Colonic mucosa (tissue), 4 donors: ENCODE measurements around the gene CACNB4. TPM values are rescaled to one million over a fixed set of nuclear protein-coding genes. Genes with fewer than 3 reads are reported as not detected.

Experiments
- DNase-seq: peaks from one replicate; pipeline ENCODE4 v3.0.0-alpha.2; 2020
- H3K27ac ChIP-seq: fragments of 200-600 bp; one replicate; pipeline ENCODE4 v1.8.0; 2021
- H3K27me3 ChIP-seq: fragments of 200-600 bp; one replicate; pipeline ENCODE4 v1.8.0; 2021
- H3K36me3 ChIP-seq: fragments of 200-600 bp; one replicate; pipeline ENCODE4 v1.8.0; 2021
- H3K4me1 ChIP-seq: fragments of 200-600 bp; one replicate; pipeline ENCODE4 v1.8.0; 2021; ENCODE audit warnings: mild to moderate bottlenecking
- H3K4me3 ChIP-seq: fragments of 200-600 bp; one replicate; pipeline ENCODE4 v1.8.0; 2021
- H3K9ac ChIP-seq, 2 donors: one replicate each; pipeline ENCODE4 v1.7.0; 2013; ENCODE audit warnings: control low read depth in 2 of 2, low read depth in 2 of 2, low read length in 2 of 2
- H3K9me3 ChIP-seq: fragments of 200-600 bp; one replicate; pipeline ENCODE4 v1.8.0; 2021
- intact Hi-C: fragments of 100-400 bp; cut with DNase I; formaldehyde crosslinking; loops from one replicate; pipeline ENCODE4 v1.14.1; 2022
- total RNA-seq, 2 donors: library from RNA; stranded (reverse); fragmentation: NEBNext Ultra II Directional in 1 of 2; extraction: Animal tissue kit (Norgen Biotek cat#: 25700) in 1 of 2; gene quantifications; one replicate each; pipeline ENCODE4 v1.2.1, GENCODE V29; 2021
- TF ChIP-seq, protein P1 (sequence below): fragments of 200-600 bp; IDR thresholded peaks from one replicate; pipeline ENCODE4 v1.8.0; 2022; ENCODE audit warnings: antibody characterized with exemption, mild to moderate bottlenecking
- donor health status: healthy.
- donor health status: DM: no; HTN: no; CAD: no.
- donor health status: DM: no; HTN: no; CAD: no.

Gene CACNB4
- total RNA-seq, 2 donors from 2014 or later, result 0.44 to 1.0 TPM

DNA sequence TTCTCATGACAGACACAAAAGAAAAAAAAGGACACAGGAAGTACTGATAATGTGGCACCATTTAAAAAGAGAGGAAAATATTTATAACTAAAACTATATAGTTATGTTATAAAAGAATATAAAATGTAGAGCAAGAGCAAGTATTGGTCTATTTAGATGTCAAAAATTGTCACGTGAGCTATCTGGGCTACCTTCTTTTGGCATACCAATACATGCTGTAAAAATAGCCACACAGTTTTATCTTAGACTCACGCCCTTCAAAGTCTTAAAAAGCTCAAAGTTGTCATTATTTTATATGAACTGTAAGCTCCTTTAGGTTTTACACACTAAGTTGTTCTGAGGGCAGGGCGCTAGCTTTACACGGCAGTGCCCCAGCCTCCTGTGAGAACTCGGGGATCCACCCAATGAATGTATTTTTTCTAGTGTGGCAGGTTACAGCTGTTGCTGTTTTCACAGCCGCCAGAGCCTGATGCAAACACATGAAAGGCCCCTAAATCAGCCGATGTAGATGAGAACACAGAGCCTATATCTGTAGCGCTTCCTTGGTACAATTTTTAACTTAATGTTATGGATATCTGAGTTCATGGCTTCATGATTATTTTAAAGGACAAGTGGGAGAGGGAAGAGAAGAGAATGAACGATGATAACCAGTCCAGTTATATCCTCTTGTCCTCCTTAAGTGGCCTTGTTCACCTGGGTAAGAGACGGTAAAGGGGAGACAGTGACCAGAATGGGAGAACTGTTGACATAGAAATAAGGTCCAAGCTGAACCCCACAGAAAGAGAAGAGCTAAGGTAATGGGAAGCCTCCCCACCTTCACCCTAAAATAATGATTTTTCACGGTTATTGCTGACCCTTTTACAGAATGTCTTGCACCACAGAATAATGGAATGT is 130.8 kb downstream of the CACNB4 start:
- Histone ChIP-seq H3K9ac (no peak overlapping the region), H3K4me3 (no peak overlapping the region), H3K4me1 (no peaks in the 10 kb centered on the region), H3K27me3 (no peaks in the 10 kb centered on the region), H3K27ac (no peak overlapping the region), H3K9me3 (no peaks in the 10 kb centered on the region), H3K36me3 (no peaks in the 10 kb centered on the region)
- DNase-seq, result no peak
- TF ChIP-seq, protein P1, sequence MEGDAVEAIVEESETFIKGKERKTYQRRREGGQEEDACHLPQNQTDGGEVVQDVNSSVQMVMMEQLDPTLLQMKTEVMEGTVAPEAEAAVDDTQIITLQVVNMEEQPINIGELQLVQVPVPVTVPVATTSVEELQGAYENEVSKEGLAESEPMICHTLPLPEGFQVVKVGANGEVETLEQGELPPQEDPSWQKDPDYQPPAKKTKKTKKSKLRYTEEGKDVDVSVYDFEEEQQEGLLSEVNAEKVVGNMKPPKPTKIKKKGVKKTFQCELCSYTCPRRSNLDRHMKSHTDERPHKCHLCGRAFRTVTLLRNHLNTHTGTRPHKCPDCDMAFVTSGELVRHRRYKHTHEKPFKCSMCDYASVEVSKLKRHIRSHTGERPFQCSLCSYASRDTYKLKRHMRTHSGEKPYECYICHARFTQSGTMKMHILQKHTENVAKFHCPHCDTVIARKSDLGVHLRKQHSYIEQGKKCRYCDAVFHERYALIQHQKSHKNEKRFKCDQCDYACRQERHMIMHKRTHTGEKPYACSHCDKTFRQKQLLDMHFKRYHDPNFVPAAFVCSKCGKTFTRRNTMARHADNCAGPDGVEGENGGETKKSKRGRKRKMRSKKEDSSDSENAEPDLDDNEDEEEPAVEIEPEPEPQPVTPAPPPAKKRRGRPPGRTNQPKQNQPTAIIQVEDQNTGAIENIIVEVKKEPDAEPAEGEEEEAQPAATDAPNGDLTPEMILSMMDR, result no peak
- intact Hi-C loops, result no loop called here

DNA sequence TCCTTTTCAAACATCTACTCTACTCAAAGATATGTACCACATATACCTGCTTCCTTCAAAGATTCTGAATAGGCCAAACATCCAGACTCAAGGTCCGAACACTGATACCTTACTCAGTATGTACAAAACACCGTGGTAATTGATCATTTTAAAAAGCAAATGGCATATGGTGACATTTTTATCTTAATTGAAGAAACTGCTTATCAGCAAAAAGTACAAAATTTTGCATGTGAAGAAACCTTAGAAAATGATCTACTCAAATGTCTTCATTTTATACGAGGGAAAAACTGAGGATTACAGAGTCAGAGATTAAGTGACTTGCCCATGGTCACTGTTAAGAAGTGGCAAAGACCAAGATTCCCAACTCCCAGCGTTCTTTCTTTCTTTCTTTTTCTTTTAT is 133.0 kb downstream of the CACNB4 start:
- Histone ChIP-seq H3K36me3 (no peaks in the 10 kb centered on the region), H3K27me3 (no peaks in the 10 kb centered on the region), H3K9me3 (no peaks in the 10 kb centered on the region), H3K9ac (no peak overlapping the region), H3K4me1 (no peaks in the 10 kb centered on the region), H3K27ac (no peak overlapping the region), H3K4me3 (no peak overlapping the region)
- intact Hi-C loops, result no loop called here
- TF ChIP-seq, protein P1, result no peak
- no peak for DNase-seq

DNA sequence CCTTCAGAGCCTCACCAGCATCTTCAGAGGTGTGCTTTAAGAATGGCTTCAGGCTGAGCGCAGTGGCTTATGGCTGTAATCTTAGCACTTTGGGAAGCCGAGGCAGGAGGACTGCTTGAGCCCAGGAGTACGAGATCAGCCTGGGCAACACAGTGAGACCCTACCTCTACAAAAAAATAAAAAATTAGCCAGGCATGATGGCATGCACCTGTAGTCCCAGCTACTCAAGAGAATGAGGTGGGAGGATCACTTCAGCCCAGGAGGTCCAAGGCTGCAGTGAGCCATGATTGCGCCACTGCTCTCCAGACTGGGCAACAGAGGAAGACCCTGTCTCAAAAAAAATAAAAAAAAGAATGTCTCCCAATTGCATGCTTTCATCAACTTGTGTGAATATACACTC is 137.3 kb downstream of the CACNB4 start:
- no peak for DNase-seq
- H3K36me3 ChIP-seq, result no peaks in the 10 kb centered on the region
- intact Hi-C loops, result no loop called here
- H3K27me3 ChIP-seq, result no peaks in the 10 kb centered on the region
- TF ChIP-seq, protein P1, result no peak
- H3K27ac ChIP-seq, result no peak overlapping the region
- H3K9me3 ChIP-seq, result no peaks in the 10 kb centered on the region
- no peaks in the 10 kb centered on the region for H3K4me1 ChIP-seq
- no peak overlapping the region for H3K4me3 ChIP-seq
- no peak overlapping the region for H3K9ac ChIP-seq

DNA sequence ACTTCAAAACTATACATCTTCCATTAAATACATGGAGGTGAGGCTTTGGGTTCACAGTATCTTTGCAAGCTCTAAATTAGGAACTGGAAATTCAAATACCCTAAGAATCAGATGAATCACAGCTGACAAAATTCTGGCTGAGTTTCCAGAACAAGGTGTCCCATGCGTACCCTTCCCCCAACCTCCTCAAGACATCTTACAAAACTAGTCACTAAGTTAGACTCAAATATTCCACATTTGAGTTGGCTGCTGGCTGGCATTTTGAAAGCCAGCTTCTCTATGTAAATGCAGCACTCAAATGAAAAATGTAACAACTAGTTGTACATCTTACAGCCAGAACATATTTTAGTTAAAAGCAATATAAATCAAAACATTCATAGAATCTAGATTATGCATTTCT is 139.6 kb downstream of the CACNB4 start:
- TF ChIP-seq, protein P1, result no peak
- H3K27ac ChIP-seq, result no peak overlapping the region
- H3K27me3 ChIP-seq, result no peaks in the 10 kb centered on the region
- DNase-seq, result no peak
- H3K4me1 ChIP-seq, result no peaks in the 10 kb centered on the region
- no peaks in the 10 kb centered on the region for H3K36me3 ChIP-seq
- H3K4me3 ChIP-seq, result no peak overlapping the region
- H3K9me3 ChIP-seq, result no peaks in the 10 kb centered on the region
- H3K9ac ChIP-seq, result no peak overlapping the region
- intact Hi-C loops, result no loop called here

DNA sequence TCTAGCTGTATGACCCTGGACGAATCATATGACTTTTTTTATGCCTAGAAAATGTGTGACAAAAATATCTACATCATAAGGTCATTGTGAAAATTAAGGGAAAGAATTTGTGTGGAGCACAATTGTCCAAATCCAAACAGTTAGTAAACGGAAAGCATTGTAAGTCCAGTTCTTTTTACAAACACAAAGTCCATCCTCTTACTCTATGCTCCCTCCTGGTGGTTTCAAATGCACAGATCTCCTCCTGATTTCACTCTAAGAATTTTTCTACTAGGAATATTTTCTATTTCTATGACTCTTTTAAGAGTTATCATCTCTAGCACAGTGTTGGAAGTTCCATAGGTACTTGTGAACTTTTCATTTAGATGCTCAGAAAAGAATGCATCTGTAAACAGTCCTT is 145.4 kb downstream of the CACNB4 start:
- no peaks in the 10 kb centered on the region for H3K36me3 ChIP-seq
- DNase-seq, result no peak
- H3K27ac ChIP-seq, result no peak overlapping the region
- H3K4me1 ChIP-seq, result no peaks in the 10 kb centered on the region
- no peaks in the 10 kb centered on the region for H3K9me3 ChIP-seq
- H3K4me3 ChIP-seq, result no peak overlapping the region
- TF ChIP-seq, protein P1, result no peak
- no peaks in the 10 kb centered on the region for H3K27me3 ChIP-seq
- H3K9ac ChIP-seq, result no peak overlapping the region
- intact Hi-C loops, result no loop called here
